NT2/D1 (cell line): Measurements from ENCODE around the gene MSMP.

Experiments used
- SUZ12 ChIP-seq: IDR thresholded peaks from 2 replicates; pipeline ENCODE4 v1.6.1; 2011; ENCODE audit not compliant: insufficient read length, insufficient read depth; ENCODE audit errors: extremely low read depth
- YY1 ChIP-seq: IDR thresholded peaks from 2 replicates; pipeline ENCODE4 v1.6.1; 2011; ENCODE audit not compliant: insufficient read length, insufficient read depth
- ZNF274 ChIP-seq: IDR thresholded peaks from 2 replicates; pipeline ENCODE4 v1.6.1; 2011; ENCODE audit warnings: mild to moderate bottlenecking, low read depth, low read length

- TF ChIP-seq YY1 (no peak), ZNF274 (no peak), SUZ12 (no peak)
Measured at GRCh38 chr9:35731415-35732184, 22.5 kb downstream of the MSMP start.
